Amygdala (tissue), 56 donors: ENCODE results near the gene MORN1.

Experiments
- DNase-seq, 56 donors: peaks; one replicate each; lab custom pipeline; 2025; lab: John Stamatoyannopoulos, UW

The MORN1 gene

DNA sequence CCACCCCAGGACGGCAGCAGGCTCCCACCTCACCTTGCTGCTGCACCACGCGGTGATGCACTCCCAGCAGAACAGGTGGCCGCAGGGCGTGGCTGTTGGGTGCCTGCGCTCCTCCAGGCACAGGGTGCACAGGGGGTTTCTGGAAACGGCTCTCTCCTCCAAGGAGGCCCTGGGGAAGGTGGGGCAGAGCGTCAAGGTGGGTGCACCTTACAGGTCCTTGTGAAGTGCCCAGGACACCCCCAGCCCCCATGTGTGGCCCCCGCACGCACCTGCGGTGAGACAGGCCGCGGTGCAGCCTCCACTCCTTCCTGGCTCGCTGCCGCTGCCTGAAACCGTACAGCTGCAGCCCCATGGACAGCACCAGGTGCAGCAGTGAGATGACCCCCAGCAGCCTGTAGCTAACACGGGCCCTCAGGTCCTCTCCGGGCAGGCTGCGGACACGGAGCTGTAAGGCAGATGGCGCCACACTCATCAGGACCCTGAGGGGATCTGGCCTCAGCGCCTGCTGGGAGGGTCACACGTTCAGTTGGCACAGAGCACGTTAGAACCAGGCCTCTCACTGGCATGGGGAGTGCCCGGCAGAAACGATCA, 15.2 kb upstream of the MORN1 start:
- DNase-seq, result no peak

DNA sequence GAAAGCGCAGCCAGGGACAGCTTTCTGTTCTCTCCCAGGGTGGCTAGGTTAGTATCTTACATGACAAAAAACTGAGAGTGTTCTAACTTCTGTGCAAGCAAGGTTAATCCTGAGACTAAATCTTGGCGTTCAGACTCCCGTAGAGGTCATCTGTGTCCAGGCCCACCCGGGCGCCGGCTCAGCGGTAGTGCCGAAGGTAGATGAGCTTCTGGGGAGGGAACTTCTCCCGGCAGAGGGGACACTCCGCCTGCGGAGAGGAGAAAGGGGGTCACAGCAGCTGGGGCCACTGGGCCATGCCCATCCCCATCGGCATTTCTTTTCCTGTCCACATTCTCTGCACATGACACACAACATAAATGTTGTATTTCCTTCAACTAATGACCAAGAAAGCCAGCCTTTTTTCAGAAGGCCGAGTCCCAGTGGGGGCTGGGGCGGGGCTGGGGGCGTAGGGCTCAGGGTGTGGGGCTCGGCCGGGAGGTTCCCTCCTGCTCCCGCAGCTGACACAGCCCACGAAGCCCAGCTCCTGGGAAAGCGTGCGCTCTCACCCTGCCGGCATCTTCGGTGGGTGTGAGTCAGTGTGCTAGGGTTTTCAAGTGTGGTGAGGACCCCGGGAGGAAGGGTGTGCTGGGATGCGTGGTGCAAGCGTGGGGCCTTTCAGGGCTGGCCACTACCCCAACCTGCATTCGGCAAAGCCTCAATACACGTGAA, 14.4 kb upstream of the MORN1 start:
- no peak for DNase-seq

DNA sequence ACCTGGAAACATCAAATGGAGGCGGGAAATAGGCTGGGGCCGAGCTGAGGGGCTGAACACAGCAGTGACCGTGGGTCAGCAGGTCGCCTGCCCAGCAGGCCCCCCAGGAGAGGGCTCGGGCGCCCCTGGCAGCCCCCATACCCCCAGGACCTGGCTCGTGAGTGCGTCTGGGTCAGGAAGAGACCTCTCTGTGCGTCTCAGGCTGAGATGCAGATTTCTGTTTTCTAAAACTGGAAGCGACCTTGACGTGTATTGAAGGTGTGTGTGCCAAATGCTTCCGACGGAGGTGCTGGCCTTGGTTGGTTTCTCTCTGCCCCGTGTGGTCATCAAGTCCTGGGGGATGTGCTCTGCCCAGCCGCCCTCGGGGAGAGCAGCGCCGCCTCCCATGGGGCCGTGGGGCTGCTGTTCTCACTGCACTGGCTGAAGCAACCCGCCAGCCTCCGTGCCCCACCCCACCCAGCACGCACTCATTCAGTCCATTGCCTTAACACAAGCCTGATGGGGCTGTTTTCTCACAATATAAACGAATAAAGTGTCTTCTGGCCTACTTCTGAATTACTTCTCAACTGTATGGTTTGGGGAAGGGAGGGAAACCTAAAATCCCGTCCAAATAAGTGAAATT, 13.6 kb upstream of the MORN1 start:
- DNase-seq, result no peak

DNA sequence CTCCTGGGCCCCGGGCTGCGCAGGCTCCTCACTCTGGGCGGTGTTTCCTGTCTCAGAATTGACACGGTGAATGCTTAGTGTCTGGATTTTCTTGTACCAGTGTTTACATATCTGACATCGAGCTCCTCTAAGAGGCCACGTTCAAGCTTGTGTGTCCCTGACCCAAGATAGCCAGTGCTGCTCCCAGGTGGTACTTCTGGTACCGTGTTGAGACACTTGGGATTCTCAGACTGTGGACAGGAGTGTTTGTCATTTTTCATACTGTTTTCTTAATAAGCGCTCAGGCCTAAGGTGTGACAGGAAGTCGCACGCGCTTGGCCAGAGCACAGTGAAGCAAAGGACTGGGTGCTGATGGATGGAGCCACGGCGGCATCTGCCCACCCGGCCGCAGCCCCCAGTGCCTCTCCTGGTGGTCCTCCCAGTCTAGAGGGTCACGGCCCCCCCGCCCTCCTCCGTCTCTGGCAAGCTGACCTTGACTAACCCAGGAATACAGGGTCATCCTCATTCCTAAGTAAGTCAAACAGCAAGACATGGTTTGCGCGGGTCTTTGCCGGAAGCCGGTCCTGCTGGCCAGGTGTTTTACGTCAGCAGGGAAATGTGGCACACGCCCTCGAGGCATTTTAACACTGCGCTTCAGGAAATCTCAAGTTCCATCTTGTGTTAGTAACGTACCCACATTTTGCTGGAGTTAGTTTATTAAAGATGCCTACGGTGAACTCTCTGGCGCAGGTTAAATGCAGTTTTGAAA, 13.0 kb upstream of the MORN1 start:
- no peak for DNase-seq

DNA sequence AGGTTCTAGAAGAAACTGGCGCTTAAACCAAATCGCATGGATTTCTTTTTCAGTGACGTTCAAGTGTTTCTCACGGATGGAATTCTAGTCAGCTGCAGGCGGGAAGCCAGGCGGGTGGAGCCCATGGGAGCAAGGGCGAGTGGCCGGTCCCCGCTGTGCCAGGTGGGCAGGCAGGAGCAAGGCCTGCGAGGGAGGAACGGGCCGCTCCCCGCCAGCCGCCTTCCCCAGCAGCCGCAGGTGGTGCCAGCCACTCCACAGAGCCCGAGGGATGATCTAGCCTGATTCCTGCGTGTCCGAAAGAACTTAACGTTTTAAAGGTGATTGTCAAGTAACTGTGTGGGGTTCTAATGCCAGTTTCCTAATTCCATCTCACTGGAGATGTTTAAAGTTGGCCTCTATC, 11.9 kb upstream of the MORN1 start:
- DNase-seq, result no peak

DNA sequence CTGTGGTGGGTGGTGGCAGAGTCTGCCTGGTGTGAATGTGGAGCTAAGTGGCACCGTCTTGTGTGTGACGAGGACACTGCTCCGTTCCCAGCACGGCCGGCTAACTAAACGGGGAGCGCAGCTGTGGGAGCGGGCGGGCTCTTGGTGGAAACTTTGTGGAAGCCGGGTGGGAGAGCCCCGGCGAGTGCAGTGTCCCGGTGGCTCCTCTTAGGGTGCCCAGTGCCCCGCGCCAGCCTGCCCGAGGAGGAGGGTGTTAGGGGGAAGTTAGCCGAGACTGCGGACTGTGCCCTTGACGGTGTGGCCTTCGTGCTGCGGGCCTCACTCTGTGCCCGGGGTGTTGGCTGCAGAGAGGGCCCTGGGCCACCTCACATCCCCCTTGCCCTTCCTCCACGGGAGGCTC, 11.1 kb upstream of the MORN1 start:
- no peak for DNase-seq

DNA sequence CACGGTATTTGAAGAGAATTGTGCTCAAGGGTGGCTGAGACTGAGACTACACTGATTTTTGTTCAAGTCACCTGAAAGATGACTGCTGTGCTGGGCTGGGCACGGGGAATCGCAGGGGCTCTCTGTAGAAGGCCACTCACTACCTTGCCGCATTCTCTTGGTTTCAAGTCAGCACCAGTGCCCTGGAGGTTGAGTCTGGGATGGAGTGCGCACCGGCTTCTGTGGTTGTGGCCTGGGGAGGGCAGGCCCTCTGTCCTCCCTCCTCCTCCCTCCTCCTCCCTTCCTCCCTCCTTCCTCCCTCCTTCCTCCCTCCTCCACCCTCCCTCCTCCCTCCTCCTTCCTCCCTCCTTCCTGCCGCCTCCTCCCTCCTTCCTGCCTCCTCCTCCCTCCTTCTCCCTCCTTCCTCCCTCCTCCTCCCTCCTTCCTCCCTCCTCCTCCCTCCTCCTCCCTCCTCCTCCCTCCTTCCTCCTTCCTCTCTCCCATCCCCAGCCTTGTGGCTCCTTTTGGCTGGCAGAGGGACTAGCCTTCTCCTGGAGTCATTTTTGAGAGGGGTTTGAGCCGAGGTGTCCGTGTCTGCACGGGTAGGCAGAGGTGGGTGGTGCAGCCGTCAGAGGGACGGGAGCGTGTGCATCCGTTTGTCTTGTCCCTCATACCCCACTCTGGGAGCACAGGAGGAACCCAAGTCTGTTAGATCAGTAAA, 9.7 kb upstream of the MORN1 start:
- no peak for DNase-seq

DNA sequence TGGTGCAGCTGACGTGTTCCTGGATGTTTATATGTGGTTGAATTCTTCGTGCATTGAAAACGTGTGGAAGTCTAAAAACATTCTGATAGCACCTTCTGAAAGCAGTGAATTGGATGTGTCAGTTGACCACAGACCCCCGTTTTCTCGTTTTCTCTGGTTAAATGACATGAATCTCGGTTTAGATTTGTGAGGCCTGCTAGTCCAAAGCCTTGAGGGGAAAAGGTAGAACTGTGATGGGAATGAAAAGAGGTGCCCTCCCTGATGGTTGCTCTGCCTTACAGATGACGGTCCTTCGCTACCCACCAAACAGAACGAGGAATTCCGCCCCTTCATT, 9.2 kb upstream of the MORN1 start:
- no peak for DNase-seq

DNA sequence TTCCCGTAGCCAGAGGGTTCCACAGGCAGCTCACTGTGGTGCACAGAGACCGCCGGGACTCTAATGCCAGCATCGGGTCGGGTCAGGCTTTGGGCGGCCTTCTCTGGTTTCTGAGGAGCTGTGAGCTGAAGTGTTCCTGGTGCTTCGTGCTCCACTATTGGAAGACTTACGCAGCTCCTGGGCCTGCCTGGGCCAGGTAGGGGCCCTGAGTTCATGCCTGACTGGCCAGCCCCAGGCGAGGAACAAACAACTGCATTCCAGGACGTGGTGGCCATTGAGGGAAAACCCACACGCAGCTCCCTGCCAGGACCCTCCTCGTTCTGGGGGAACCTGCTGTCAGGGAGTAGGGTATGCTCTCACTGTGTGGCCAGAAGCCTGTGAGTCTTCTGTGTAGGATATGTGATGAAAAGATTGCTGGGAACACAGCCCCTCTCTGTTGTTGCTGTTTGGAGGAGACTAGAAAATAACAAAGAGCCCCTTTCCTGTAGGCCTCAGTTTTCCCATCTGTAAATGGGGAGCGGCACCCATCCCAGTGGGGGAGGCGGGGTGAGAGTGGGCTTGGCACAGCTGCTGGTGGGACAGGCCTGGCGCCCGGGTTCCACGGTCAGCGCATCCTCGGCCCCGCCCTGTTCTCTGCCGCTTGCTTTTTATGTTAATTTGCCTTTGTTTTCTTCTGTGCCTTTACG, 8.7 kb upstream of the MORN1 start:
- DNase-seq, result no peak

DNA sequence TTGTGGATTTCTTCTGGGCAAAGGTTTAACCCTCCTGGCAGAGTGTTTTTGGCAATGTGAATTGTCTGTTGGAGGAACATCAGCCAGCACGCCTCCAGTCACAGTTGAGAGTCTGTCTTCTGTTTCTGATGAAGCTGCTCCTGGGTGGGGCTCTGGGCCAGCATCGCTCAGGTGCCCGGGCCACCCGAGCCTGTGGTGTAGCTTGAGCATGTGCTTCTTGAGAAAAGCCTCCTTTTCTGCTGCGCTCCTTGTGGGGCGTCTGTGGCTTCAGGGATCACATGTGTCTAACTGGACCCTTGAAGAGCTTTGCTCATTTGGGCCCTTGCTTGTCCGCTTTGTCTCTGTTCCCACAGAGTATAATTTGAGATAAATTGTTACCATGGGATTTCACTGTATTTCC, 7.5 kb upstream of the MORN1 start:
- DNase-seq, result no peak

DNA sequence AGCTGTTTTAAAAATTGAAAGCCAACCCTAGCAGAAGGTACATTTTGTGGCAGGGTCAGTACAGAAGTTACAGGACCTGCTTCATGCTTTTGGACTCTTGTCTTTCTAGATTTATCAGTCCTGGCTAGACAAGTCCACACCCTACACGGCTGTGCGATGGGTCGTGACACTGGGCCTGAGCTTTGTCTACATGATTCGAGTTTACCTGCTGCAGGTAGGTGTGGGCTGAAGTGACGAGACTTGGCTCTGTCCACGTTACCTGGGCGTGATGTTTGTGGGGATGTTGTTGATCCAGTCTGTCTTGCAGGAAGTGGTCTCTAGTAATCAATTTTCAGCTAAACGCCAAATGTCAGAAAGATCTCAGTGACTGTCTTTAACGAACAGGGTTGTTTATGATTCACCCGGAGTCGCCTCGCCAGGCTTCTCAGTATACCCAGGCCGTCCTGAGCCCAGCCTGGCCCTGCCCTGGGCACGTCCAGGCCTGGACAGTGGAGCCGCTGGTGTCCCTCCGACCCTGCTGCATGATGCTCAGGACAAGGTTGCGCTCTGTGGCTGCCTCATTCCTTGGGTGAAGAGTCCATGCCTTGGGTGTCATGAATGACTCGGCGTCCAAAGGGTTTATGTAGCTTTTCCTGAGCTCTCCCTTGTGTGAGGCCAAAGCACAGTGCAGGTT, 5.8 kb upstream of the MORN1 start:
- DNase-seq, result no peak

DNA sequence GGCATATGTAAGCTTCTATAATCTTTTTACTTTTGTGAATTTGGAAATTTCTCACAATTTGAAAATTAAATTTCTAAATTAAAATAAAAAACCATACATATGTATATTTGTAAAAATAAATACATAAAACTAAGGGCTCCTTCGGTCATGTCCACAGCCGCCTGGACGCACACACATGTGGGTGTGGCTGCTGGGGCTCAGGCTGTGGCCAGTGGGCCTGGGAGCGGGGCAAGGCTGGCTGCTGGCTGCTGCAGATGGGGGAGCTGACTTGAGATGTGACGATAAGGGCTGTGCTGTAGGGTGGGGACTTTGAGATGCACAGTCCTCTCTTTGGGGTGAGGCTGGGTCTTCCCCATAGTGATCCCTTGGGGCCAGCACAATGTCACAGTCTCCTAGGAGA, 5.1 kb upstream of the MORN1 start:
- no peak for DNase-seq

DNA sequence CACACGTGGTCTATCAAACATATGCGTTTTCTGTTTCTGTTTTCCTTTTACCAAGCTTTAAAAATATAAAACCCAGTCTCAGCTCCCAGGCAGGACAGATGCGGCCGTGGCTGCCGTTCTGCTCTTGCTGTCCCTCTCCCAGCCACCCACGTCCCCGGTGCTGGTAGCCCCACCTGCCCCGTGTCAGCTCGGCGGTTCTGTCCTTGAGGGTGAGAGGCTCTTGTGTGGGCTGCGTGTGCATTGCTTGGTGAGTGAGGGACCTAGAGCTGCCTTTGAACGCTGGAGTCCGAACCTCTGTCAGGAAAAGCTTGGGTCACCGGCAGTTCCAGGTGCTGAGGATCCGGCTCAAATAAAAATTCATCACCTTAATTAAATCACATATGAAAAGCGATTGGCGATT, 4.7 kb upstream of the MORN1 start:
- no peak for DNase-seq

DNA sequence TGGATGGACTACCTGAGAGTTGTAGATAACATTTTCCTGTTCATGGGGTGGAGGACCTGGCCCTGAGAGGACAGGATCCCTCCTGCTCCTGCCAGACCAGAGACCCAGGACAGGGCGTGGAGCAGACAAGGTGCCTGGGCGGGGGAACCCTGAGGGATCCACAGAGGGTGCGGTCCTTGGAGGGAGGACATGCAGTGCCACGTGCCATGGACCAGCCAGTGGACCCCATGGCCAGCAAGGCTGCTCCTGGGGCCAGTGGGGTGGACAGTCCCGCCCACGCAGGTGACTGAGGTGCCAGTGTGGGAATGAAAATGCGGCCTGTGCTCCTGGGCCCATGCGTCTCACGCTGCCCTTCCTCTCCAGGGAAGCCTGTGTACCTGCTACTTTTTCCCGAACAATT, 3.9 kb upstream of the MORN1 start:
- no peak for DNase-seq

DNA sequence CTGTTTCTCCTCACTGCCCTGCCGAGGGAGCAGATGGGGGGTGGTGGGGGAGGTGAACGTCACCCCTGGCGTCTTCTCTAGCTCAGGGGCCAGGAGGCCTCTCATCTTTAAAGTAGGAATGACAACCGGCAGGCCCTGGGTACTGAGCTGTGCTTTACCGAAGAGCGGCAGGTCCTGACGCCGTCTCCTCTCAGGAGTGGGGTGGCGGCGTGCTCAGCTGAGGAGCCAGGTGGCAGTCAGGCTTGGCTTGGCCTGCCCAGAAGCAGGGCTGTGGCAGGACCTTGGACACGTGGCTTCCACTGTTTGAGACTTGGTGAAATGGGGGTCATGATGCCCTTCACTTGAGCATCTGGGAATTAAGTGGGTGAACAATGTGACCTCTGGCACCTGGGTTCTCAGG, 3.4 kb upstream of the MORN1 start:
- DNase-seq, result no peak

DNA sequence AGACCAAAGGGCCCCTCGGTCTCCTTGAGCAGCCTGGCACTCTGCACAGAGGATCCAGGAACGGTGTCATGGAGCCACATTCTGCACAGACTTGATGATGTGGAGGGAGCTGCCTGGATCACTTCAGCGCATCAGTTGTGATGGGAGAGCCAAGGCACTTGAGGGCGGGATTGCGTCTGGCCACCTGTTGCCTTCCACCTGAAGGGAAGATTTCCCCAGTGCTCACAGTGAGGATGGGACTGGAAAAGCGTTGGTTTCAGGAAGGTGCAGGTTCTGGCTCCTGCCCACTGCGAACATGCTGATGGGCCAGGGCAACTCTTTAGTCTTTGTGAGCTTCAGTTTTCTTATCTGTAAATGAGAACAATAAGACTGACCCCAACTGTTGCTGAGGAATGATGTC, 2.9 kb upstream of the MORN1 start:
- no peak for DNase-seq

DNA sequence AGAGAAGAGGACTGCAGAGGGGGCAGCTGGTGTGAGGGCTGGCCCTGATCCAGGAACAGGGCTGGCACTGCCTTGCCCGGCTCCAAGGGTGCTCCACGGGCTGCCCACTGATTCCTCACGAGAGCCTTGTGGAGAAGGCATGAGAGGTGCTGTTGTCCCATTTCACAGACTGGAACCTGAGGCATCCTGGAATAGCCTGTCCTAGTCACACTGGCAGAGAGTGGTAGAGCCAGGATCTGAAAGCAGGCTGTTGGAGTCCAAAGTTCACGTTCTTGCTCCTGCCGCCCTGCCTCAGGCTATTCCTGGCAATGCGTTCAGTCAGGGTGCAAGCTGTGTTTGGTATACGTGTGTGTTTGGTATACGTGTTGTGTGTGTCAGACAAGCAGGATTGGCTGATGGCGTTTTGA, 2.1 kb upstream of the MORN1 start:
- DNase-seq, result no peak

DNA sequence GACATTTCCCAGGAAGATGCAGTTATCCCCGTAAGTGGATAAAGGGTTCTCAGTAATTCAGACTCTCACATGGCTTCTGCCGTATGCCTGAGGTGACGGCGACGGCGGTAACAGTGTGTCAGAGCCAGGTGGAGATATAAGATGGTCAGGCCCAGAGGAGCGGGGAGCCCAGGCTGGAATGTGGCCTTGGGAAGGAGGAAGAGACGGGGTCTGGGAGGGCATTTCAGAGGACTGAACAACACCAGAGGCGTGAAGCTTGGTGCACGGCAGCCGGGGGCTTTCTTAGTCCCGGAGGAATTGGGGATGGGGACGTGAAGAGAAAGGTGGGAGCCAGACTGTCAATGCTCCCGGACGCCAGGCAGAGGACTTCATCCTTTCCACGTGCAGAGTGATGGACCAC, 1.3 kb upstream of the MORN1 start:
- no peak for DNase-seq

DNA sequence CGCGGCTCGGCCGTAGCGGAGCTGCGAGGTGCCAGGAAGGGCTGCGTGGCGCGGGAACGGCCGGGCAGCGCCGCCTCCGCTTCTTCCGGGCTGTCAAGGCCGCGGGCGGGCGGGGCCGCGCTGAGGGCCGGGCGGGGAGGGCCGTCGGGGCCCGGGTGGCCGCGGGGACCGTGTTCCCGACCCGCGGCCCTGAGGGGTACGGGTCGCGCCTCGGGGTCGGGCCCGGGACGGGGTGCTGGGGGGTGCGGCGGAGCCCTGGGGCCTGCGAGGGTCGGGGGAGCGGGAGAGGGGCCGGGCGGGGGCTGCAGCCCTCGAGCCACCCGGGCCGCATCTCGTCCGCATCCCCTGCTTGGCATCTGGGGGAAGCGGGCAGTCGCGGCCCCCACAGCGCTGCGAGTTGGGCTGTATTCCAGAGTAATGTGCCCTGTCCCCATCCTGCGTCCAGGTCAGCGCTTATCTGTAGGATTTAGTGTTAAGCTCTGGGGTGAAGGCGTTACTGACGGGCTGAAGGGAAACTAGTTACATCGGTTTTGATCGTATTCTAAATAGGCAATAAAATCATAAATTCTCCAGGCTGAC, 666 bp upstream of the MORN1 start:
- DNase-seq, result no peak

DNA sequence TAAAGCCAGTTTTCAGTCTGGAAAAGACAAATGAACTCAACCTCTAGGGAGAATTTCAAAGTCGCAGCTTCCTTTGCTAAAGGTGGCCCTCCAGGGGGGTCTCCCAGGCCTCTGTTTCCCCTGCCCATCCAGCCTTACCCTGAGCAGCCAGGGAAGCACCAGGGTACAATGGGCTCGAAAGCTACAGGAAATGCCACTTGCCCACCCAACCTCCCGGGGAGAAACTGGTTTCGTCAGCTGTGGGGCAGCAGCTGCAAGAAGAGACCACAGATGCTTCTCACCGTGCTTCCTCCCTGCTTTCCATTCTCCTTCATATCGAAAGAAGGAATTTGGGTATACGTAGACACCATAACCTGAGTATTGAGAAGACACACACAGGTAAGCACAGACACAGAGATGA, 1.7 kb downstream of the MORN1 start:
- no peak for DNase-seq
